Measurements from ENCODE around the gene SIM1.
A peak's percentile ranks its signal among the peaks of the same experiment; 100 is the strongest.

The SIM1 gene

DNA sequence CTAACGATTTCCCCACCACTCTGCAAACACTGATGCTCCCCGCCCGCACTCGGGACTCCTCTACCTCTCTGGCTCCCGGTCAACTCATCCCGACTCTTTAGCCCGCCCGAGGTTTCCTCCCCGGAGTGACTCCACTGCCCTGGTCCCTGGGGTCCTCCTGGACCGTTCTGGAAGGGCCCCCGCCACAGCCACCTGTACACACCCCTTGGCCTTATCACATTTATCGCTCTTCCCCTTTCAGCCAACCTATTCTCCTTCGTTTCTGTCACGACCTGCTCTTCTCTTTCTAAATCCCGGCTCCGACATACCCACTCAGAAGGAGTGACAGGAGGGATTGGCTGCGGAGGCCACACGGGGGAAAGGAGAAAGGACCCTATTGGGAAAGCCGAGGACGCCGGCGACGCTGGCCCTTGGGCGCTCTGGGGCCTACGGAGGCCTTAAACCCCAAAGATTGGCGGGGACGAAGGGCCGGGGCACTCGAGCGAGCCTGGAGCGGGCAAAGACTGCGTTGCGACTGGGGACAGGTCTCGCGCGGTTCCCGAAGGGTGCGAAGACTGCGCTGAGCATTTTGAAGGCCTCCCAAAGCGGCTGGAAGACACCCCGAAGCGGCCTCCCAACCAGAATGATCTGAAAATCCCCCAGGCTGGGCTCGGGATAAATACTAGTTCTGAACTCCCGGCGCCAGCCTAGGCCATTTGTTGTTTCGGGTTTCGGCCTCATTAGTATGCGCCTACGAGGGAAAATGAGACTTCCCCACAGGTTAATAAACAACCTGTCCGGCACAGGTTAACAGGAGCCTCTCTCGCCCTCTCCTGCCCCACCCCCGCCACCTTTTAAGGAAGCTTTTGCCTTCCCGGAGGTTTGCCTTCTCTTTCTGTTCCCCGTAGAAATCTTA lies 9.2 kb downstream of the SIM1 start:
- no peak overlapping the region for H3K4me3 ChIP-seq (ENCODE audit: low read length)
- DNase-seq (ENCODE audit: low read depth): no peak
- TF ChIP-seq, protein P1, sequence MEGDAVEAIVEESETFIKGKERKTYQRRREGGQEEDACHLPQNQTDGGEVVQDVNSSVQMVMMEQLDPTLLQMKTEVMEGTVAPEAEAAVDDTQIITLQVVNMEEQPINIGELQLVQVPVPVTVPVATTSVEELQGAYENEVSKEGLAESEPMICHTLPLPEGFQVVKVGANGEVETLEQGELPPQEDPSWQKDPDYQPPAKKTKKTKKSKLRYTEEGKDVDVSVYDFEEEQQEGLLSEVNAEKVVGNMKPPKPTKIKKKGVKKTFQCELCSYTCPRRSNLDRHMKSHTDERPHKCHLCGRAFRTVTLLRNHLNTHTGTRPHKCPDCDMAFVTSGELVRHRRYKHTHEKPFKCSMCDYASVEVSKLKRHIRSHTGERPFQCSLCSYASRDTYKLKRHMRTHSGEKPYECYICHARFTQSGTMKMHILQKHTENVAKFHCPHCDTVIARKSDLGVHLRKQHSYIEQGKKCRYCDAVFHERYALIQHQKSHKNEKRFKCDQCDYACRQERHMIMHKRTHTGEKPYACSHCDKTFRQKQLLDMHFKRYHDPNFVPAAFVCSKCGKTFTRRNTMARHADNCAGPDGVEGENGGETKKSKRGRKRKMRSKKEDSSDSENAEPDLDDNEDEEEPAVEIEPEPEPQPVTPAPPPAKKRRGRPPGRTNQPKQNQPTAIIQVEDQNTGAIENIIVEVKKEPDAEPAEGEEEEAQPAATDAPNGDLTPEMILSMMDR (conservative IDR thresholded peaks at IDR 0.05; ENCODE audit: low read depth, low read length): no peak

DNA sequence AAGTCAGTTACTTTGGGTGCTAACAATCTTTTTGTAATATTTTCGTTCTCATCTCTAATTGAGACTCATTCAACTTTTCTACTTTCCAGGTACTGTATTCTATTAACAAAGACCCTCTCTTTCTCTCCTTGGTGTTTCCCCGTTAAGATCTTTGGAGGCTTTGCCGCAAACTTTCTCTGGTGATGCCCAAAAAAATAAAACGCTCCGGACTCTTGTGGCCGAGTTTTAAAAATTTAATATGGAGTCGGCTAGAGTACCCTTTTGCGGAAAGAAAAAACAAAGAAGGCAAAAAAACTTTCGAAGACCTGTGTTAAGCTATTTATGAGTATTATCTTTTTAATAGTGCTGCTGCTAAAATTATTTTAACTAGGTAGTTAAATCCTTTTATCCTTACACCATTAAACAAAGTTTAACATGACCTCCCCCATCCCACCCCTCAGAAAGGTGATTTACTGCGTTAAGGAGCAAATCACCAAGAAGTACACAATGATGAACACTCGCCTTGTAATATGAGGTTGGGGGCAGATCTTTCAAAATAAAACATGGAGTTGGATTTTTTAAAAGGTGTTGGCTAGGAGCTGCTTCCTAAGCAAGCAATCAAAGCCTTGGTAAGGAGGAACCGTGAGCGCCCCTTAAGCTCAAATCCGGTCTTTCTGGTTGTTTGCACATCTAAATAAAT lies 10.0 kb downstream of the SIM1 start:
- H3K4me3 ChIP-seq (ENCODE audit: low read length): no peak overlapping the region
- DNase-seq (ENCODE audit: low read depth): no peak
- TF ChIP-seq, protein P1 (conservative IDR thresholded peaks at IDR 0.05; ENCODE audit: low read depth, low read length): no peak

DNA sequence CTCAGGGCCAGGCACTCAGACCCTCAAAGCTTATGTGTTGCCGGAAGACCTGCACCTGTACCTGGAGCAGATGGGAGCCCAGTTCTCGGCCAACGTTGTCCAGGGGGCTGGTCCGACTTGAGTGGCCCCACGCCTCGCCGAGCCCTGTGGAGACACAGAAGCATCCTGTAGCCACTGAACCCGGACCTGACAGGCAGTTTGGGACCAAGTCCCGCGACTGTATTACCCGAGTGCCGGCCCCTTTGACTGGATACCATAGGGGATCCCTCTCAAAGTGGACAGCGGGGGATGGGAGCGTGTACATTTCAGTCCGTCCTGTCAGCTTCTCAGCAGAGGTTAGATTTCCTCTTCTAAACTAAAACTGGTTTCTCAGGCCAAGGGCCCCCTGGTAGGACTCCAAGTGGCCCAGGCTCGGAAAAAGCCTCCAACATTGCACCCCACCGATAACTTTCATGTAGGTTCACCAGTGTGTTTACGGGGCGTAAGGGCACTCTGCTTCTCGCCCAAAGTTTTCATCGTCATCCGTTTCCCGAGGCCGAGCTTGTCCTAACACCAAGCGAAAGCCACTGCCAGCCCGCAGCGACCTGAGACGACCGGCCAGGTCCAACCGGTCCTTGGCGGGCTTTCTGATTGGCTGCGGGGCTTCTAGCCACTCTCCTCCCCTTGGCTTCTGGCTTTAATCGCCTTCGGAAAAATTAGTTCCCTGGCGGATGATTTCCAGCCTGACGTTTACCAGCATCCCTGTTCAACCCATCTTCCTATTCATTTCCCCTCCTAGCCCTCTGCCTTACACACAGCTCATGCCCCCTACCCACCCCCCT lies 10.8 kb downstream of the SIM1 start:
- H3K4me3 ChIP-seq (ENCODE audit: low read length): peak overlapping the region; percentile 15
- DNase-seq (ENCODE audit: low read depth): no peak
- TF ChIP-seq, protein P1 (conservative IDR thresholded peaks at IDR 0.05; ENCODE audit: low read depth, low read length): no peak

DNA sequence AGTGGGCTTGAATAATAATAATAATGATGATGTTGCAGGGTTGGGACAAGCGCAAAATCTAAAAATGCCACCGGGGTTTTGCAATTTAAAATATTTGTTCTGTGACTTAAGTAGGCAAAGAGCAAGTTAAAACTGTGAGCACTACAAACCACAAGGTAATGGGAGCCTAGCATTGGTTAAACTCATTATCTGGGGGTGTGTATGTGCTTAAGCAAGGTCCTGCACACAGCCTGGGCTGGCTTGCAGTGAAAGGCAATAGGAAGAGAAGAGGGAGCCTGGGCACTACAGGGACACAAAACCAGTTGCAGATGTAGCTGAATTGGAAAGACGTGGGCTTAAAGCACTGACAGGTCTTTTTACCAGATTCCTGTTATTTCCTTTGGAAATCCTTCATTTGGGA lies 11.7 kb downstream of the SIM1 start:
- DNase-seq (ENCODE audit: low read depth): no peak
- no peak overlapping the region for H3K4me3 ChIP-seq (ENCODE audit: low read length)
- TF ChIP-seq, protein P1 (conservative IDR thresholded peaks at IDR 0.05; ENCODE audit: low read depth, low read length): no peak

DNA sequence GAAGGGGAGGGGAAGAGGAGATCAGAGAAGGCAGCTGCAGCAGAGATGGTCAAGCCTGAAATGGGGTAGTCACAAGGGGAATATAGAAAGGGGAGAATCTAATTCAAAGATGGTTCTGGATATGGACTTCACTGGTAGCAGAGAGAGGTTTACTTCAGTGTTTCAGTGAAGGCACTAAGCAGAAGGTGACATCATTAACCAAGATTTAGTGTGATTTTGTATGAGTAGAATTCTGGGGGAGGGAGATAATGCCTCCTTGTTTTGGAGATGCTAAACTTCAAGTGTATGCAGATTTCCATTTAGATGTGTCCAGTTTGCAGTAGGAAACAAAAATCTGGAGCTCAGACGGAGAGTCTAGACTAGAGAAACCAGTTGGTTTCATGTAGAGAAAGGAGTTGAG lies 13.1 kb downstream of the SIM1 start:
- DNase-seq (ENCODE audit: low read depth): no peak
- no peak overlapping the region for H3K4me3 ChIP-seq (ENCODE audit: low read length)
- TF ChIP-seq, protein P1 (conservative IDR thresholded peaks at IDR 0.05; ENCODE audit: low read depth, low read length): no peak

DNA sequence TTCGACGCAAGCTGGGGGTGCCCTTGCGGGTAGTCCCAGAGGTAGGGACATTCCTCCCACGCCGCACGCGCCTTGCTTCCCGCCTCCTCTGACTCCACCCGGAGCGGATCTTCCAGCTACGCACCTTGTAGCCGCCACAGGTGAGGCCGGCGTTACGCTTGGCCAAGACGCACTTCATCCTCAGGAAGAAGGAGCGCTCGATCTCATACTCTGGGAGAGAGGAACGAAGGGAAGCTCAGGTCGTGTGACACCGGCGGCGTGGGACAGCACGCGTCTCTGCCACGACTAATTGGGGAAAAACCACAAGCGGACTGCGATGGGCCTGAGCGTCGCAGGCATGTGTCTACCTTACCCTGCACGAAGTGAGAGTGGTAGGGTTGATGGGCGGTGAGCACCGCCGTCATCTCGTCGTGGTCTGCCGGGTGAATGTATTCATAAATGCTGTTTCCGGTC lies 15.5 kb downstream of the SIM1 start:
- TF ChIP-seq, protein P1 (conservative IDR thresholded peaks at IDR 0.05; ENCODE audit: low read depth, low read length): no peak
- H3K4me3 ChIP-seq (ENCODE audit: low read length): no peak overlapping the region
- DNase-seq (ENCODE audit: low read depth): no peak

Measured in retinal pigment epithelial cell (primary cell).